Suppressor macrophage treated with lipopolysaccharide for 4 hours (primary cell): ENCODE results near the gene MBD4.

Source experiments
- DNase-seq: peaks from one replicate; pipeline ENCODE4 v3.0.0-alpha.2; 2020

Gene MBD4

DNA sequence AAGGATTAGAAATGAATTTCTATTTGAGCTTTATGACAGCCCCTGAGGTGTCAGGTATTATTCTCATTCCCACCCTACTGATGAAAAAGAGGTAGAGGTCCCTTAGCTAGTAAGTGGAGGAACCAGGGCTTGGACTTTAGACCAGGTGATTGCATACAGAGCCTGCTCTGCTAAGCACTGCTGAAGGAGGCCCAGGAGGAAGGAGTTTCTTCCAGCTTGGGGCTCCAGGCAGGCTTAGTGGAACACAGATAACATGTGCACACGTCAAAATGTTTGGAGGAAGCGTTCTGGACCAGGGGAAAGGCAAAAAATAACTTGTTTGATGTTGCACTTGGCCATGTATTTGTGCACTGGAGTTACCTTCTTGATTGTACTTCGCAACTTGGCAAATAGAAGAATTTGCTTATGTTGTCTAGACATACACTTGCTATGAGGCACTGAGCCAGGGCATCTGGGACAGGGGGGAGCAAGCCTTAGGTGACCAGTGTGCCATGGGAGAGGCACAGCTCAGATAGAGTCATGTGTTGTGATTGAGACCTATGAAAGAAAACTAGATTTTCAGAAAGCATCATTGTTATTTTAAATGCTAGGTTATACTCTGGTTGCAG, 22.7 kb upstream of the MBD4 start:
- DNase-seq = no peak

DNA sequence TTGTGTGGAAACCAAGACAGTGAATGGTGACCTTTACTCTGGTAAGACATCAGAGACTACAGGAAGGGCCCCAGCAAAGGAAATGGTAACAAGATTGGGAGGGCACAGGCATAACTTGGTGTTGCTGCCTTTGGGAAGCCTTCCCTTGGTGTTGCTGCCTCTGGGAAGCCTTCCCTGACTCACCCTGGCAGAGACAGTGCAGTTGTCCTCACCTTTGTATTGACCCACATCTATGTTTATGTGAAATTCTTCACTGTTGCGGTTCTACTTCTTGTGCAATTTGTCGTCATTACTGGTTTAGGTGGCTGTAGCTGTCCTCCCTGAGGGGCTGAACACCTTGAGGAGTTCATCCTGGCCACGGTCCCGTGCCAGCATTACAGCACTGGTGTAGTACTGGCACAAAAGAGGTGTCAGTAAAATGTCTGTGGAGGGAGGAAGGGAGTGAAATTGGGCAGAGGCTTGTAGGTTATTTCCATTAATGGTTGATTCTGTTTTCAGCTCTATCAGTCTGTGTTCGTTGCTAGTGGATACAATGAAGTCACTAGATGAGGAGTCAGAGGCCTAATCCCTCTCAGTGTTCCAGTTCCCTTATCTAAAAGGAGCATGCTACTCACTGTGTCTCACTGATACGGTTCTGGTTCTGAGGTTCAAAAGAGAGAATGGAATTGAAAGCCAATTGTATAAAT, 21.9 kb upstream of the MBD4 start:
- DNase-seq = no peak

DNA sequence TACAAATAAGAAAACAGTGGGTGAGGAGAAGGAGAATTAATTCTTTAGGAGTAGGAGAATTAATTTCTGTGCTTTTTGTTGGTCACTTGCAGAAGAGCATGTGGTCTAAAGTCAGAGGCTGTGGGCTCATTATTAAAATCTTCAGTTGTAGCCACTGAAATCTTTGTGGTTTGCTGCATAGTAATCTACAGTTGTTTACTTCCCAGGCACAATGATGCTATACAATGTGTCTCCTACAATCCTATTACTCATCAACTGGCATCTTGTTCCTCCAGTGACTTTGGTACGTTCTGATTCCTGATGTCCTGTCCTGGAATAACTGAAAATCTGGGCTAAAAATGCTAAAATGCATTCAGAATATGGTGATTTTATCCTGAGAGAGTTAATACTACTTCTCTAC, 21.3 kb upstream of the MBD4 start:
- DNase-seq = no peak

DNA sequence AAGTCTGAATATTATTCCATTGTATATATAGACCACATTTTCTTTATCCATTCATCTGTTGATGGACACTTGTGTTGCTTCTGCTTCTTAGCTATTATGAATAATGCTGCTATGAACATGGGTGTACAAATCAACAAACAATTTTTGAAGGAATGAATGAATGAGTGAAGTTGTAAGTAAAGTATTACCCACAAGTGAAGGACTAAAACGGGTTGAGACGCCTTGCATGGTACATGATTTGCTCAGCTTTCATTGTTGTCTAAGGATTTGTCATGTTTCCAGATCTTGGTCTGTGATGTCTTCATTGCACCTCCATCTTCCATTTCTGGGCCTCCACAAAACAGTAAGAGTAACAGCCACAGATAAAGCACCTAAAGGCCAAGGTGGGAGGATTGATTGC, 20.8 kb upstream of the MBD4 start:
- DNase-seq = no peak

DNA sequence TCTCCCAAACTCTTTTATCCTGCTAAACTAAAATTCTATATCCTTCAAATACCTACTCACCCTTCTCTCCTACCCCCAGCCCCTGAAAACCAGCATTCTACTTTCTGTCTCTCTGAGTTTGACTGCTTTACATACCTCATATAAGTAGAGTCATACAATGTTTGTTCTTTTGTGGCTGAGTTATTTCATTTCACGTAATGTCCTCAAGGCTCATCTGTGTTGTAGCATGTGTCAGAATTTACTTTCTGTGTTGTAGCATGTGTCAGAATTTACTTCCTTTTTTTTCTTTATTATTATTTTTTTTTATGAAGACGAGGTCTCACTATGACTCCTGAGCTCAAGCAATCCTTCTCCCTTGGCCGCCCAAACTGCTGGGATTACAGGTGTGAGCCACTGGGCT, 20.4 kb upstream of the MBD4 start:
- no peak for DNase-seq

DNA sequence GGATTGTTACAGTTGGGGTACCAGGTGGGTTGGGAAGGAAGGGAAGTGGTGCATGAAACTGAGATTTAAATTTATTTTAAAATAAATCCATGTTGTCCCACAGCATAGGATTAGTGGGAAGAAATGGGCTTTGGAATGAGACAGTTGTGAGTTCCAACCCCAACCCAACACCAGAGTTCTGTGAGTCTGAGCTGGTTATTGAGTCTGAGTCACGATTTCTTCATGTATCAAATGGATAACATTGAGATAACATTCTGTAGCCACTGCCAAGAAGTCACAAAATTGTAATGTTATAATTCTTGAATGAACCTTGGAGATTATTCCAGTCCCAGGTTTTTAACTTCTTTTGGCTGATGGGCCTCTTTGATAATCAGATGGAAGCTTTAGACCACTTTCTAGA, 14.0 kb upstream of the MBD4 start:
- DNase-seq = no peak

DNA sequence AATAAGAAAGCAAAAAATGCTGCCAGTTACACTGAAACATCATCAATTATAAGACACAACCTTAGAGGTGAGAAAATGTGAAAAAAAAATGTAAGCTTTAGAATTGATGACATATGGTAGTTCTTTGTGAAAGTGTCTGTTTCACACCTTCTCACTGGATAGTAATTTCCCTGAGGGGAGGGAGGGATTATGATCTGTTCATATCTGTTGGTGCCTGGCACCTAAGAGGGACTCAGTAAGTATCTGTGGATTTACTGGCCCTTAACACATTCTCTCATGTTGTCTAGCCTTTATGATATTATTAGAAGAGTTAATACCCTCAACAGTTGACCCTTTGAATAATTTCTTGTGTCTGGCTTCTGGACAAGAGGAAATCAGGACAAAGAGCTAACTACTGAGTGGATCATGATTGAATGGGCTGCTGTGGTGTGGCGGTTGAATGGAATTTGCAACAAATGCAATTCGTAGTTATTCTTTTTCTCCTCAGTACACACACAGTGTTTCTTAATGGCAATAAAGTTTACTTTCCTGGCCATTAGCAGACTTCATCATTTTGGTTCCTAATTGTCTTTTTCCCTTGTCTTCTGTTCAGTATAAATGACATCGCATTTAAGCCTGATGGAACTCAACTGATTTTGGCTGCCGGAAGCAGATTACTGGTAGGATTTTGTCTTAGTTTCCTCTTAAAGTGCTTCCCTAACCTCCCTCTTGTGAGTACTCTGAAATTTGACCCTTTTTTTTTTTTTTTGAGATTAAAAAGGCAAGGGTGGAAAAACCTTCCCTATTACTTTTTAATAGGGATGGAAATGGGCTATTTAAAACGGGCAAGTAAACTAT, 9.7 kb upstream of the MBD4 start:
- DNase-seq = no peak

DNA sequence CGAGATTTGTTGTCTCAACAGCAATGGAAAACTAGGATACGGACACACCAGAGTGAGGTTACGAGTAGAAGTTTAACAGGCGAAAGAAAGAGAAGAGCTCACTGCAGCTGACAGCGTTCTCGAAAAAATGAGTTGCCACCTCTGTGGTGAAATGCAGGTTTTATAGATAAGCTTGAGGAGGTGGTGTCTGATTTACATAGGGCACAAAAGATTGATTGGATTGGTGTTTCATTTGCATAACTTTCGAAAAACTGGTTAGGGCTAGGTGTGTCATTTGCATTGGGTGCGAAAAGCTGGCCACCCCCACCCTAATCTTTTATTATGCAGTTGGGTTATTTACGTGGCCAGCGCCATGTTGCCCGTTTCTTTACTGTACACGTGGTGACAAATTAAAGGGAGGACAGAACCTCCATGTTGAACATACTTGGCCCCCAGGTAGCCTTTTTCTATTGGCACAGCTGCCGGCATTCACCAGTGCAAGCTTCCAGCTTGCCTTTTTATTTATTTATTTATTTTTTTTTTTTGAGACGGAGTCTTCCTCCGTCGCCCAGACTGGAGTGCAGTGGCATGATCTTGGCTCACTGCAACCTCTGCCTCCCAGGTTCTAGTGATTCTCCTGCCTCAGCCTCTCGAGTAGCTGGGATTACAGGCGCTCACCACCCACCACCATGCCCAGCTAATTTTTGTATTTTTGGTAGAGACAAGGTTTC, 8.6 kb upstream of the MBD4 start:
- no peak for DNase-seq

DNA sequence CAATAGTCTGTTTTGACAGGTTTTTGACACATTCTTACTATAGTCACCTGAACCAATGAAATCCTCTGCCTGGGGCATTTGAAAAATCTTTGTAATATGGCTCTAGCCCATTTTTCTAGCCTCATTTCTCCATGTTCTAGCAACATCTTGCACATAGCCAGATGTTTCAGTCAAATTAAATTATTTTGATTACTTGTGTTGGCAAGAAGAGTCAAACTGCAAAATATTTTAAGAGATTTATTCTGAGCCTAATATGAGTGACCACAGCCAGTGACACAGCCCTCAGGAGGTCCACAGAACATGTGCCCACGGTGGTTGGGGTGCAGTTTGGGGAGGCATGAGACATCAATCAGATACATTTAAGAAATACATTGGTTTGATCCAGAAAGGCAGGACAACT, 7.2 kb upstream of the MBD4 start:
- DNase-seq = no peak

DNA sequence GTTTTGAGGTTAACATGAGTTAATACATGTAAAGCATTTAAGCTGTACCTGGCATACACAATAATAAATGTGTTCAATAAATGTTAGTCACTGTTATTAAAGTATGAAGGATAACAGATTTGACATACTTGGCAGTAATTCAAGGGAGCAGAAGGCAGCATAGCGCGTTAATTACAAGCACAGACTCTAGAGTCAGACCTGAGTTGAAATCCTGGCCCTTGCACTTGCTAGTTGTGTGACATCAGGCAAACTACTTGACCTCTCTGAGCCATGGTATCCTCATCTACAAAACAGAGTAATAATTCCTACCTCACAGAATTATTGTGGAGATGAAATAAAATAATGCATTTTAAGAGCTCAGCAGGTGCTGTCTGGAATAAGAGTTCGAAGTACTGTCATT, 5.7 kb upstream of the MBD4 start:
- no peak for DNase-seq

DNA sequence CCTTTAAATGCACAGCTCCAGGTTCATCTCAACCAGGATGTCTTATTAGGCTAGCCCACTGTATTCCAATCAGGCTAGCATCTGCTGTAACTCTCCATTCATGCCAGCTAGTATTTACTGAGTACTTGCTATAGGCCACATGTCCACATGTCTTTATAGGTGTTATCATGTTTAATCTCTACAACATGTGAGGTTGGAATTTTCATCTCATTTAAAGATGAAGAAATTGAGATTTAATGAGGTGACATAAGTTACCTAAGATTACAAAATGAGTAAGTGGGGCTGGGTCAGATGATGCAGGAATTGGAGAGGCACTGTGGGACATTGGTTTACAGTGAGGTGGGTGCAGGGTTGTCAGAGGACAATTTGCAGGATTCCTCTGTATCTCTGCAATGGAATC, 3.2 kb upstream of the MBD4 start:
- DNase-seq = no peak

DNA sequence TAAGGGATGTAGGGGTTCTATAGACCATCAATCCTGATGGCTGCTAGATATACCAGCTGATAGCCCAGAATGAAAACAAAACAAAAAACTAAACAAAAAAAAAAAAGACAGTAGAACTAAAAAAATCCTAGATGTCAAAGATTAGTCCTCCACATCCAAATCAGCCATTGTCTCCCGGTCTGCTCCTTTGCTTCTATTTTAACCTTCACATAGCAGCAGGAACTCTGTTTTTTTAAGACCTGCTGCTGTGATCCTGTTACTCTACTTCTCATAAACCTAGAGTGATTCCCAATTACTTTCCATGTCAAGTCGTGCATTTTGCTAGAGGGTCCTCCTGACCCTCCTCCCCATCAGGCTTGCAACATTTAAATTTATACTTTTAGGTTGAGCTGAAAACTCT, 2.7 kb upstream of the MBD4 start:
- DNase-seq = no peak

DNA sequence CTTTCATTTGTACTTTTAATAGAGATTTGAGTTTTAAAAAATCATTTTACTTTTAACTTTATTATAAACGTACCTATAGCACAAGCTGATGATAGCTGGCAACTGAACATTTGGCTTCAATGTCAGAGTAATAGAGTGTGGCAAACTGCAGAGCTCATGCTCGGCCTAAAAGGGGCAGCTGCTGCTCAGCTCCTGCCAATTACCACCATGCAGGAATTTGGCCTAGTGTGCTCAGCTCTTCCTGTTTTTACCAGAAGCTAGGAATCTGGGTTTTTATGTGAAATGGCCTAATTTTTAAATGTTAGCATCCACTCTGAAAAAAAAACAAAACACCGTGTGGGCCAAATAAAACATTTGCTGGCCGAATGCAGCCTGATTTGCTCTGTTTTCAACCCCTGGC, 2.0 kb upstream of the MBD4 start:
- DNase-seq = peak; percentile 22

DNA sequence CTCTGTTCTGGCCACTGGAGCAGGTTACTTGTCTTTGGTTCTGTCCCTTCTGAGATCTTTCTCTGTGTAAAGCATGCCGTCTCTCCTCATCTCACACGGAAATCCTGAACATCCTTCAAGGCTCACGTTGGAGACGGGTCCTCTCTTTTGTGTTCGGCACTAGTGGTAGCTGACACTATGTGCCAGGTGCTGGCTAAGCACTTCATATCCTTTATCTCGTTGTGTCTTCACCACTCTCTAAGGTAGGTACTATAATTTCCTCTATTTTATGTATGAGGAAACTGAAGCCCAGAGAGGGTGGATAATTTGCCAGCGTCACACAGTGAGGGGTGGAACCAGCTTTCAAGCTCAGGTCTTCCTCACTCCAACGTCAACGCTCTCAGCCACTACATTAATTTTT, 1.5 kb upstream of the MBD4 start:
- DNase-seq = no peak

DNA sequence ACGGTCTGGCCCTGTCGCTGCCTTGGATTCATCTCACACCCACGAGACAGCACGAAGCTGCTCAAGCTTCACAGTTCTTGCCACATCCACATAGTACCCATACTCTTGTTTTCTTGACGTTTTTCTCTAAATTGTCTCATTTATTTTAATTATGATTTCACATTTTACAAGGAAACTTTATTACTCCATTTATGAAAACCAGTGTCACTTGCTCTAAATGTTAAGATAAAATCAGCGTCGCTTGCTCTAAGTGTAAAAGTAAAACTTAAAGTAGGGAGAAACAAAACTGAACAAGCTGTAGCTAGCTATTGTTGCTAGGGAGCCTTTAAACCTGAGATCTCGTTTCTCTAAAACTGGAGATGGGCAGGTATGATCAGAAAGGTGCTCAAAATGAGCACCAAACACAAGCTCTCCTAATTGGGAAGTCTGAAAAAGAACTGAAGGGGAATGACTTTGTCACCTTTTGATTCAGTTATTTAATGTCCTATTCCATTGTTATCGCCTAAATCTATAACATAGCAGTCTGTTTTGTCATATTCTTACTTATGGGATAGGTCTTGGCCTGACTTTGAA, 956 bp upstream of the MBD4 start:
- DNase-seq = peak; percentile 67

DNA sequence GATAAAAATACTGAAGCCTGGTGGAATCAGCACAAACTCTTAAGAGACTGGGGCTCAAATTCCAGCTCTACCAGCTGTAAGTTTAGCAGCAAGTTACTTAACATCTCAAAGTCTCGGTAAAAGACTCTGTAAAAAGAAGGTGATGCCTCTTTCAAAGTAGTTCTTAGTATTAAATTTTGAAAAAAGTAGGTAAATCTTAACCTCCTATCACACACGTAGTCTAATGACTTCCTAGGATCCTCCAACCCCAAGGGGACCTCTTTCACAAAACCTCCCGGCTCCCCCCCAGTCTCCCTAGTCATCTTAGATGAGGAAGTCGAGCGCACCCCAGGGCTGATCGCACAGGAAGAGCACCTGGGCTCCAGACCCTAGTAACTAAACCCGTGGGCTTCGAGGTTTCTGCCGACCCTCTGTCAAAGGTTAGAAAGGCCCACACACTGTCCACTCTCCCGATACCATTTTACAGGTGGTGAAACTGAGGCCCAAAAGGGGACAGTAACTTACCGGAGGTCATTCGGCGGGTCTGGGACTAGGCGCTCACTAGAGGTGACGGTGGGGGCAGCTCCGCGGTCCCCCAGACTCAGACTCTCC, 427 bp downstream of the MBD4 start:
- DNase-seq = peak; percentile 40

DNA sequence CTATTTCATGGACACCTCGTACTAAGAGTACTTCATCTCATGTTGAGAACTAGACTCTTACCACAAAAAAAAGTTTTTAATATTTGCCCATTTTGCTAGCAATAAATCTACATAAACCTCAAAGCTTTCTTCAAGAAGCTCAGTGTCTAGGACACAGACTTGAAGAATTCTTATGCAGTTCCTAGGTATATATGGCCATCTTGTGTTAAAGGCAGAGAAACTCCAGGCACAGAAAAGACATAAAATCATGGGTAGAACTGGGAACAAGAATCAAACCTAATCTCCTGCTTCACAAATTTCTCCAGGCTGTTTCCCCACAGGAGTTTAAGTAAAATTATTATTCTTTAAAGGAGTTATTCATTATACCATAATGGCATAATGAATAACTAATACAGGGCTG, 4.4 kb downstream of the MBD4 start:
- DNase-seq = no peak

DNA sequence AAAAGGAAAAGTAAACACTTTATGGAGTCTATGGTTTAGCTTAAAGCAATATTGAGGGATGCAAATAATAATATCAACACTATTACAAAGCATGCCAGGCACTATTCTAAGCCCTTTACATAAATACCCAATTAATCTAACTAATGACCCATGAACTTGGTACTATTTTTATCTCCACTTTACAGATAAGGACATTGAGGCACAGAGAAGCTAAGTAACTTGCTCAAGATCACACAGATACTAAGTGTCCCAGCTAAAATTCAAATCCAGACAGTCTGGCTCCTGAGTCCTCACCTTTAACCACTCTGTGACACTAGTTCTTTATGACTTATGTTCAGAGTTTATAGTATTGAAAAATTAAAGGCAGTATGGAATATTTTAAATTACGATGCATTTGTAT, 5.6 kb downstream of the MBD4 start:
- no peak for DNase-seq

DNA sequence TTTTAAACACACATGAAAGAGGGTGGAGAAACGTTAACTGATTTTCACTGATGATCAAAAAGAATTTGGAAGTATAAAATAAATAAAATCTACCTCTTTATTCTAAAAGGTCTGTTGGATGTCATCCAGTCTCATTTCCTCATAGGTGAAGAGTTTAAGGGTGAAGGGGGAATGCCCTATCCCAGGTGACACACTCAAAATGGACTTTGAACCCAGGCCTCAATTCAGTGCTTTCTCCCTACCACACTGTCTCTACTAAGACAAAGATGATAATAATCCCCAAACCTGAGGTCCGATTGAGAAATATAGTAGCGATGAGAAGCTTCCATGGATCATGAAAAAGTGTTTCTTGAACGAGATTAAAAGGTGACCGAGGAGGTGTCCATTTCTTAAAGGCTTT, 6.2 kb downstream of the MBD4 start:
- no peak for DNase-seq

DNA sequence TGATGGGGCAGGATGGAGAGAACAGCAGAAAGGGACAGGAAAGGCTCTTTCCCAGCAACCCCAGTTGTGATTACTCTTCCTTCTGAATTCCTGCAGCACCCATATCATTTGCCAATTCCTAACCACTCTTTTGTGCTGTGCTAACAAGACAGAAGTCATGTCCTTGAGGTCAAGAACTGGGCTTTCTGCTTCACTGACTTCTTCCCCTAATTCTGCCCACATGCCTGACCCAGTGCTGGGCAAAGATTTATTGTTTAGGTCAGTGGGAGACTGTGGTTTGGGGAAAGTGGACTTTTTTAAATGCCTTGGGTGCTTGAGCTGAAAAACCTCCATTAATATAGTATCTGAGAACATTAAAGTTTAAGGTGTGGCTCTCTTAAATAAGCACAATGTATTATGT, 7.1 kb downstream of the MBD4 start:
- DNase-seq = no peak

DNA sequence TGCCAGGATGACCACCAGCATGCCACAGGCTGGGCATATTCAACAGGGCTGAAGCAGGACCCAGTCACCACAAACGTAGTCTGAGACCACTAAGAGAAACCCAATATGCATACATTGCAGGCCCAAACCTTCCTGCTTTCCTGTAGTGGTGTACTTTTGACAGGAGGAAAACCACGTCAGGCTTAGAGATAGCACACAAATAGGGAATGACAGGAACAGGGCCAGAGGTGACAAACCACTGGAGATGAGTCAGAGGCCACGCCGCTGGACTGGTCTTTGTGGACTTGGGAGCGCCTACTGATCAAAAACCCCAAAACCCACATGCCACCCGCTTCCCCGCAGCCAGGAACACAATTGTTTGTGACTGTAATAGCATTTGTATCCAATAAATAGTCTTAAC, 7.7 kb downstream of the MBD4 start:
- peak; percentile 42 for DNase-seq

DNA sequence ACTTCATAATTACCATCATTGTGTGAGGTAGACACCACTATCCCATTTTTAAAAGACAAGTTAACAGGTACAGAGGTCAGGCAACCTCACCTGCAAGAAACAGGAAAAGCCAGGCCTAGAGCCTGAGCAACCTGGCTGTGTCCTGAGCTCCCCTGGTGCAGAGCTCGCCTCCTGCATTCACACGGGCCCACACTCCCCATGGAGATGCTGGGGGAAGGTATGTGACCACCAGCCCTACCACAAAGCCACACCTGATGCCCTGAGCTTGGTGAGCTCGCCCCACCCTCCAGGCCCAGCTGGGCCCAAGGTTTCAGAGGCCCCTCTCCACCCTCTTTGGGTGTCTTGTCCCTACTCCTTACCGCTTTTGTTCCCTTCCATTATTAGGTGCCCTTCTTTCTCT, 10.1 kb downstream of the MBD4 start:
- DNase-seq = no peak

DNA sequence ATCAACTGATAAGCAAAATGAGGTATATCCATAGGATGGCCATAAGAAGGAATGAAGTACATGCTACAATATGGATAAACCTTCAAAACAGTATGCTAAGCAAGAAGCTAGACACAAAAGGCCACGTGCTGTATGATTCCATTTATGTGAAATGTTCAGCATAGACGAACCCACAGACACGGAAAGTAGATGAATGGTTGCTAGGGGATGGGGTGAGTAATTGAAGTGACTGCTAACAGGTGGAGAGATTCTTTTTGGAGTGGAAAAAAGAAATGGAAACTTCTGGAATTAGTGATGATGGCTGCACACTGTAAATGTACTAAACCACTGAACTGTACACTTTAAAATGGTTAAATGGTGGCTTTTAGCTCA, 10.7 kb downstream of the MBD4 start:
- DNase-seq = no peak
